GM12873 (cell line): Measurements from ENCODE around the gene CLP1.

Experiments
- CTCF ChIP-seq: IDR thresholded peaks from 2 replicates; pipeline ENCODE4 v1.5.1; 2012; ENCODE audit warnings: low read depth, mild to moderate bottlenecking, moderate library complexity, low read length, control low read depth; ENCODE audit not compliant: insufficient read depth; ENCODE audit errors: missing control alignments

The CLP1 gene

GRCh38 chr11:57643802-57644201, 13.8 kb upstream of the CLP1 start:
- TF ChIP-seq CTCF, result no peak

GRCh38 chr11:57644748-57645688, 12.5 kb upstream of the CLP1 start:
- peak; percentile 87 for TF ChIP-seq CTCF

- no peak for TF ChIP-seq CTCF
These were observed 11.9 kb upstream of the CLP1 start for GRCh38 chr11:57645689-57646085.

GRCh38 chr11:57646194-57646798, 11.3 kb upstream of the CLP1 start:
- no peak for TF ChIP-seq CTCF

GRCh38 chr11:57646799-57647303, 10.7 kb upstream of the CLP1 start:
- no peak for TF ChIP-seq CTCF

GRCh38 chr11:57647372-57647771, 10.2 kb upstream of the CLP1 start:
- TF ChIP-seq CTCF, result no peak
